GM12878 (cell line): ENCODE results near the gene ZFAND2B.

ENCODE experiments used
- BRCA1 ChIP-seq: IDR thresholded peaks from 2 replicates; pipeline ENCODE4 v1.6.1; 2011; ENCODE audit warnings: low read depth, low read length, improper control_type of control experiment
- CEBPB ChIP-seq, 2 experiments: fragments of 150-350 bp in 1 of 2; IDR thresholded peaks; 2 replicates each; pipeline ENCODE4 v1.6.1; 2012 to 2014; ENCODE audit warnings: low read depth in 2 of 2, low read length in 2 of 2, borderline replicate concordance in 1 of 2, inconsistent platforms in 1 of 2
- CREM ChIP-seq: IDR thresholded peaks from 2 replicates; pipeline ENCODE4 v1.6.1; 2014; ENCODE audit warnings: antibody characterized with exemption, low read depth
- CTCF ChIP-seq, 3 experiments: IDR thresholded peaks in 2 of 3; conservative IDR thresholded peaks in 1 of 3; 2 replicates each; pipeline ENCODE4 v1.5.1; 2011; ENCODE audit warnings: low read depth in 3 of 3, low read length in 3 of 3, mild to moderate bottlenecking in 3 of 3, control low read depth in 2 of 3, moderate library complexity in 2 of 3, inconsistent platforms in 1 of 3, mixed read lengths in 1 of 3; ENCODE audit not compliant: control insufficient read depth in 2 of 3, insufficient read depth in 1 of 3; ENCODE audit errors: extremely low read depth in 1 of 3
- GABPA ChIP-seq: IDR thresholded peaks from 2 replicates; pipeline ENCODE4 v1.6.1; 2014; ENCODE audit warnings: antibody characterized with exemption, low read depth, mild to moderate bottlenecking, inconsistent platforms
- HDAC2 ChIP-seq: fragments of 200-600 bp; sonication (generic); IDR thresholded peaks from 2 replicates; pipeline ENCODE4 v1.6.1; 2017
- NFXL1 ChIP-seq: fragments of 450-650 bp; IDR thresholded peaks from 2 replicates; pipeline ENCODE4 v1.6.1; 2017; ENCODE audit warnings: antibody characterized with exemption, mild to moderate bottlenecking, borderline replicate concordance
- NR2C2 ChIP-seq: IDR thresholded peaks from 2 replicates; pipeline ENCODE4 v1.6.1; 2011; ENCODE audit warnings: borderline replicate concordance, low read depth; ENCODE audit not compliant: control insufficient read depth, insufficient read length
- POLR2AphosphoS5 ChIP-seq: IDR thresholded peaks from 2 replicates; pipeline ENCODE4 v1.6.1; 2011; ENCODE audit warnings: mild to moderate bottlenecking, low read length, inconsistent platforms

GRCh38 chr2:219250049-219250781 lies 43.6 kb downstream of the ZFAND2B start:
- TF ChIP-seq POLR2AphosphoS5 (no peak), NFXL1 (no peak), HDAC2 (no peak), GABPA (no peak), CTCF (IDR thresholded peaks at IDR 0.05 in 2 of 3, conservative IDR thresholded peaks at IDR 0.05 in 1 of 3; ENCODE audit: control insufficient read depth in 2 of 3, extremely low read depth in 1 of 3, insufficient read depth in 1 of 3, low read depth in 3 of 3, low read length in 3 of 3) (no peak), CREM (no peak), NR2C2 (no peak), BRCA1 (no peak), CEBPB (IDR thresholded peaks at IDR 0.05; ENCODE audit: borderline replicate concordance in 1 of 2, low read depth in 2 of 2, low read length in 2 of 2) (no peak)
